ENCODE measurements around the gene RNU5D-1. TPM values are rescaled to one million over a fixed set of nuclear protein-coding genes. Genes with fewer than 3 reads are reported as not detected.
A peak's percentile ranks its signal among the peaks of the same experiment; 100 is the strongest.

RNU5D-1 gene
- total and polyA plus RNA-seq, 10 of the 15 experiments (the other 5 are each of a cell fraction or from before 2014, with no cell fraction given), result not detected

- ATAC-seq, result peak; percentile 12; the same call in 2 of the 3 replicates
- TF ChIP-seq NR2F1 (conservative IDR thresholded peaks at IDR 0.05) (no peak), MEF2B (IDR thresholded peaks at IDR 0.05; ENCODE audit: partially characterized antibody, poor library complexity, severe bottlenecking) (peak; percentile 39), STAT3 (IDR thresholded peaks at IDR 0.05; ENCODE audit: low read depth, low read length) (no peak), E4F1 (IDR thresholded peaks at IDR 0.05; ENCODE audit: borderline replicate concordance, partially characterized antibody) (no peak), SKIL (IDR thresholded peaks at IDR 0.05; ENCODE audit: low read depth, poor library complexity, severe bottlenecking) (no peak), ZNF687 (IDR thresholded peaks at IDR 0.05) (no peak), IKZF2 (IDR thresholded peaks at IDR 0.05) (0 out of 4 replicates have a peak, but pooled peaks of 1 of the 2 experiments have one; percentile 29), TAF1 (IDR thresholded peaks at IDR 0.05; ENCODE audit: borderline replicate concordance, low read depth, low read length) (no peak), FOS (IDR thresholded peaks at IDR 0.05; ENCODE audit: borderline replicate concordance, extremely low read depth, insufficient read length) (no peak), SIX5 (IDR thresholded peaks at IDR 0.05; ENCODE audit: low read depth, low read length, severe bottlenecking) (no peak), SUPT20H (IDR thresholded peaks at IDR 0.05; ENCODE audit: borderline replicate concordance, control insufficient read depth, low read depth, low read length) (no peak), EGR1 (IDR thresholded peaks at IDR 0.05; ENCODE audit: borderline replicate concordance in 1 of 2, low read depth in 2 of 2, low read length in 2 of 2) (no peak), ETV6 (conservative IDR thresholded peaks at IDR 0.05 in 1 of 2, IDR thresholded peaks at IDR 0.05 in 1 of 2; ENCODE audit: borderline replicate concordance in 1 of 2, low read depth in 1 of 2) (0 out of 4 replicates have a peak, but pooled peaks of 1 of the 2 experiments have one; percentile 42), MTA2 (IDR thresholded peaks at IDR 0.05; ENCODE audit: low read depth) (no peak)
Measured at GRCh38 chr1:44698138-44698537, 32.8 kb downstream of the RNU5D-1 start.

More at GRCh38 chr1:44698138-44698537, 32.8 kb downstream of the RNU5D-1 start:
- Histone ChIP-seq H3K4me2 (ENCODE audit: control insufficient read depth, insufficient read depth) (no peak overlapping the region), H3K4me1 (ENCODE audit: control insufficient read depth, insufficient read depth, low read length) (peaks cover 48% of the 10 kb centered on the region), H3K4me3 (no peak overlapping the region), H3K27ac (ENCODE audit: control insufficient read depth, insufficient read depth) (peak overlapping the region; percentile 45; the same call in 1 of the 2 replicates), H3K9me3 (replicated peaks; ENCODE audit: control insufficient read depth, insufficient read depth, low read length) (no peaks in the 10 kb centered on the region), H4K20me1 (ENCODE audit: control insufficient read depth, insufficient read depth) (no peaks in the 10 kb centered on the region), H2AFZ (ENCODE audit: control insufficient read depth, low read depth, low read length) (no peak overlapping the region; the same call in 1 of the 2 replicates), H3K79me2 (ENCODE audit: control insufficient read depth, insufficient read depth, low read length) (no peaks in the 10 kb centered on the region), H3K27me3 (replicated peaks in 1 of 2; ENCODE audit: control insufficient read depth in 2 of 2, insufficient read depth in 2 of 2, low read length in 1 of 2) (no peaks in the 10 kb centered on the region), H3K36me3 (ENCODE audit: control insufficient read depth in 2 of 2, insufficient read depth in 2 of 2, low read length in 1 of 2) (no peaks in the 10 kb centered on the region), H3K9ac (ENCODE audit: control insufficient read depth, insufficient read depth, low read length) (no peak overlapping the region)
- ChIA-PET CTCF (interaction anchor here (0.6 to 5.3 kb wide), 6 partner anchors 9 to 240 kb away, joined by 3 to 30 read pairs (median 11); no protein-coding TSS in a partner anchor), POLR2A (interaction anchor here (1.2 to 3.5 kb wide), 3 partner anchors 24 to 26 kb away, joined by 3 to 12 read pairs (median 5); partner anchors contain the start of genes ARMH1 and TMEM53), SMC1A (ENCODE audit: uncharacterized antibody, unreplicated experiment) (interaction anchor here (0.8 to 8.8 kb wide), 3 partner anchors 14 to 31 kb away, joined by 3 to 76 read pairs (median 14); partner anchors contain the start of genes ARMH1 and TMEM53), RAD21 (ENCODE audit: unreplicated experiment) (no interaction called here)
- in situ Hi-C loops (cut with MboI) (no loop called here), intact Hi-C loops (cut with micrococcal nuclease; ENCODE audit: unreplicated experiment) (no loop called here)
- BruUV-seq (replicated peaks), result no TSS peak
- no peak for FAIRE-seq
- 95% methylated on average over 3 of the region's 3 CpGs for WGBS (ENCODE audit: insufficient coverage, insufficient replicate concordance, low lambda C conversion rate, missing lambda C conversion rate)
- no peak for DNase-seq (ENCODE audit: low read depth, low spot score)
